IMR-90 (cell line): ENCODE results near the gene CCDC175. TPM values are rescaled to one million over a fixed set of nuclear protein-coding genes. Genes with fewer than 3 reads are reported as not detected.

ENCODE experiments used
- ATAC-seq: fragments of 200-7000 bp; cut with Tn5 transposase; 2 replicates; pipeline ENCODE4 v1.9.1; 2020; ENCODE audit warnings: low read depth, mild to moderate bottlenecking, moderate library complexity
- BruUV-seq: library from RNA; stranded (reverse); fragments of 400-500 nt; replicated peaks from 2 replicates; lab custom pipeline; 2021; lab: Mats Ljungman, UMichigan
- CTCF ChIA-PET: fragments of 300-600 bp; formaldehyde crosslinking; extraction: SDS; loops from one replicate; lab custom pipeline; 2021; ENCODE audit warnings: antibody characterized with exemption; lab: Yijun Ruan, JAX
- POLR2A ChIA-PET: fragments of 300-600 bp; sonication (Branson Sonifier 250); formaldehyde crosslinking; loops from one replicate; lab custom pipeline; 2022; ENCODE audit warnings: antibody characterized with exemption; ENCODE audit not compliant: unreplicated experiment; lab: Charles Lee
- DNase-seq: peaks from one replicate; pipeline ENCODE4 v3.0.0; 2013
- H2AFZ ChIP-seq: replicated peaks from 2 replicates; pipeline ENCODE3; 2013; ENCODE audit warnings: low read length, mild to moderate bottlenecking; ENCODE audit not compliant: poor library complexity
- H2AK5ac ChIP-seq: 2 replicates; pipeline ENCODE4 v1.6.1; 2013; ENCODE audit warnings: low read depth, low read length, inconsistent platforms
- H2AK9ac ChIP-seq: replicated peaks from 2 replicates; pipeline ENCODE3; 2013; ENCODE audit warnings: mild to moderate bottlenecking, low read depth, low read length, moderate library complexity; ENCODE audit not compliant: poor library complexity
- H2BK120ac ChIP-seq: 2 replicates; pipeline ENCODE4 v1.6.1; 2013; ENCODE audit warnings: low read depth, low read length, inconsistent platforms
- H2BK15ac ChIP-seq: 3 replicates; pipeline ENCODE4 v1.6.1; 2013; ENCODE audit warnings: low read depth, low read length, inconsistent platforms
- H2BK20ac ChIP-seq: 2 replicates; pipeline ENCODE4 v1.6.1; 2013; ENCODE audit warnings: low read depth, mild to moderate bottlenecking, inconsistent platforms, low read length, moderate library complexity
- H2BK5ac ChIP-seq: 2 replicates; pipeline ENCODE4 v1.6.1; 2013; ENCODE audit warnings: mild to moderate bottlenecking, low read depth, low read length, inconsistent platforms; ENCODE audit not compliant: poor library complexity, severe bottlenecking
- H3K14ac ChIP-seq: replicated peaks from 2 replicates; pipeline ENCODE4 v1.6.1; 2013; ENCODE audit warnings: low read depth, low read length, inconsistent platforms
- H3K18ac ChIP-seq: 2 replicates; pipeline ENCODE4 v1.6.1; 2013; ENCODE audit warnings: low read depth, low read length, control low read depth
- H3K23ac ChIP-seq: 2 replicates; pipeline ENCODE4 v1.6.1; 2013; ENCODE audit warnings: low read depth, low read length, inconsistent platforms
- H3K27ac ChIP-seq: 2 replicates; pipeline ENCODE4 v1.5.1; 2013; ENCODE audit warnings: mild to moderate bottlenecking, control low read depth, low read length; ENCODE audit not compliant: insufficient read depth
- H3K27me3 ChIP-seq: 2 replicates; pipeline ENCODE4 v1.6.1; 2013; ENCODE audit warnings: low read length; ENCODE audit not compliant: control insufficient read depth, insufficient read depth
- H3K36me3 ChIP-seq: 2 replicates; pipeline ENCODE4 v1.6.1; 2013; ENCODE audit warnings: low read length, mixed read lengths; ENCODE audit not compliant: control insufficient read depth, insufficient read depth
- H3K4ac ChIP-seq: 2 replicates; pipeline ENCODE4 v1.6.1; 2013; ENCODE audit warnings: low read depth, low read length, inconsistent platforms
- H3K4me1 ChIP-seq: 2 replicates; pipeline ENCODE4 v1.6.1; 2013; ENCODE audit warnings: low read length, mixed read lengths; ENCODE audit not compliant: control insufficient read depth, insufficient read depth
- H3K4me2 ChIP-seq: 2 replicates; pipeline ENCODE4 v1.6.1; 2013; ENCODE audit warnings: low read depth, mild to moderate bottlenecking, control low read depth, low read length, moderate library complexity
- H3K4me3 ChIP-seq: 2 replicates; pipeline ENCODE4 v1.5.1; 2013; ENCODE audit warnings: low read depth, mild to moderate bottlenecking, control low read depth, low read length, moderate library complexity; ENCODE audit not compliant: insufficient read depth
- H3K56ac ChIP-seq: 2 replicates; pipeline ENCODE4 v1.6.1; 2013; ENCODE audit warnings: low read length, inconsistent platforms; ENCODE audit not compliant: insufficient read depth; ENCODE audit errors: extremely low read depth
- H3K79me1 ChIP-seq, 2 experiments: 2 replicates each; pipeline ENCODE4 v1.6.1; 2013; ENCODE audit warnings: low read length in 2 of 2, inconsistent platforms in 1 of 2, low read depth in 1 of 2
- H3K9ac ChIP-seq: 2 replicates; pipeline ENCODE4 v1.6.1; 2013; ENCODE audit warnings: low read depth, low read length, control low read depth
- H3K9me1 ChIP-seq: 2 replicates; pipeline ENCODE4 v1.6.1; 2013; ENCODE audit warnings: low read length, inconsistent platforms; ENCODE audit not compliant: insufficient read depth
- H3K9me3 ChIP-seq: 2 replicates; pipeline ENCODE4 v1.6.1; 2013; ENCODE audit warnings: low read length; ENCODE audit not compliant: control insufficient read depth, insufficient read depth
- H4K20me1 ChIP-seq: 2 replicates; pipeline ENCODE4 v1.6.1; 2013; ENCODE audit warnings: low read length, inconsistent platforms; ENCODE audit not compliant: insufficient read depth
- H4K5ac ChIP-seq: 2 replicates; pipeline ENCODE4 v1.6.1; 2013; ENCODE audit warnings: mild to moderate bottlenecking, low read depth, low read length, control low read depth
- H4K8ac ChIP-seq, 2 experiments: 2 replicates each; pipeline ENCODE4 v1.6.1; 2013; ENCODE audit warnings: low read depth in 2 of 2, low read length in 2 of 2, control low read depth in 1 of 2, inconsistent platforms in 1 of 2
- H4K91ac ChIP-seq: 2 replicates; pipeline ENCODE4 v1.6.1; 2013; ENCODE audit warnings: low read depth, low read length, inconsistent platforms; ENCODE audit not compliant: insufficient read depth
- BHLHE40 ChIP-seq: fragments of 150-350 bp; IDR thresholded peaks from 2 replicates; pipeline ENCODE4 v1.6.1; 2016; ENCODE audit warnings: mild to moderate bottlenecking, low read depth, low read length
- CEBPB ChIP-seq: IDR thresholded peaks from 2 replicates; pipeline ENCODE4 v1.6.1; 2012; ENCODE audit warnings: low read depth, low read length, improper control_type of control experiment
- CHD1 ChIP-seq: IDR thresholded peaks from 2 replicates; pipeline ENCODE4 v1.6.1; 2012; ENCODE audit warnings: low read depth, low read length, improper control_type of control experiment
- NFE2L2 ChIP-seq: fragments of 150-350 bp; IDR thresholded peaks from 2 replicates; pipeline ENCODE4 v1.6.1; 2016; ENCODE audit warnings: low read depth, mild to moderate bottlenecking, low read length
- POLR2A ChIP-seq: IDR thresholded peaks from 2 replicates; pipeline ENCODE4 v1.6.1; 2012; ENCODE audit warnings: mild to moderate bottlenecking, low read depth, low read length
- WGBS, 2 experiments: methylation state at CpG; one replicate each; pipeline versions ENCODE4 v1.1.5 to v1.1.7; 2013; ENCODE audit warnings: missing lambda C conversion rate in 2 of 2; ENCODE audit not compliant: insufficient read length in 1 of 2; ENCODE audit errors: extremely low coverage in 2 of 2; 5-methylcytosine and 5-hydroxymethylcytosine counted together
- dilution Hi-C: fragments of 300-500 bp; cut with HindIII; formaldehyde crosslinking; loops from one replicate; pipeline ENCODE4 v1.14.3; 2018; ENCODE audit warnings: low sequenced_read_pairs; ENCODE audit not compliant: unreplicated experiment
- in situ Hi-C: fragments of 300-500 bp; cut with MboI; formaldehyde crosslinking; loops from 3 replicates; pipeline ENCODE4 v1.14.3; 2019; ENCODE audit warnings: low sequenced_read_pairs, inconsistent platforms, mixed read lengths
- intact Hi-C: fragments of 100-400 bp; cut with micrococcal nuclease; formaldehyde crosslinking; loops from 2 replicates; pipeline ENCODE4 v1.10.0; 2022
- polyA plus RNA-seq, 3 experiments: library from polyadenylated mRNA; depleted of rRNA; stranded (reverse); fragments of >200 nt; gene quantifications; 2 replicates each; pipeline ENCODE4 v1.2.3, GENCODE V29; 2012; ENCODE audit warnings: low replicate concordance in 1 of 3
- total RNA-seq: library from RNA; depleted of rRNA; stranded (reverse); fragments of >200 nt; gene quantifications from 2 replicates; pipeline ENCODE4 v1.2.3, GENCODE V29; 2012
- TF ChIP-seq, protein P1 (sequence below): fragments of 150-350 bp; IDR thresholded peaks from 2 replicates; pipeline ENCODE4 v1.6.1; 2017; ENCODE audit warnings: mild to moderate bottlenecking, antibody characterized with exemption, low read length, low read depth
- TF ChIP-seq, protein P2 (sequence below): conservative IDR thresholded peaks from 2 replicates; pipeline ENCODE4 v1.5.1; 2012; ENCODE audit warnings: mild to moderate bottlenecking, low read depth, low read length, improper control_type of control experiment

CCDC175 gene
- total and polyA plus RNA-seq, 2 of the 4 experiments (the other 2 are of a cell fraction), result not detected

DNA sequence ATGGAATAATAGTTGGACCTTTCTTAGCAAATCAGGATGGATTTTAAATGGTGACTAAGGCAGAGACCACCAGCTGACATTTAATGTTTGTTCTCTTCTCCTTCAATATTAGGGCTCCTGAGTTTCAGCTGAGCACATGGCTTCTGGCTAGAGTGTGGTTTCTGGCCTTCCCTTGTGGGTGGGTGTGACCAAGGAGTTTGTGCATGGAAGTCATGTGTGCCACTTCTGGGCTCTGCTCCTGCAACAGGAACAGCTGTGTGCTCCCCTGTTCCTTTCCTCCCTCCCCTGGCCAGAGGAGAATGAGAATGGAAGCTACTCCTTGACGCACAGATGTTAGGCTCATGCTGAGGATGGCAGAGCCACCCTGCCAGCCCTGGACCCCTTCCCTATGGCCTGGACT lies 44.2 kb downstream of the CCDC175 start:
- intact Hi-C loops, result no loop called here
- in situ Hi-C loops, result no loop called here
- Histone ChIP-seq H3K23ac (no peak overlapping the region), H2BK15ac (no peak overlapping the region), H3K56ac (no peak overlapping the region), H3K4me3 (no peak overlapping the region), H2AFZ (no peak overlapping the region), H4K91ac (no peak overlapping the region), H3K36me3 (no peaks in the 10 kb centered on the region), H2BK120ac (no peak overlapping the region), H3K4ac (no peak overlapping the region), H3K27me3 (no peaks in the 10 kb centered on the region), H2AK5ac (0 out of 2 replicates have a peak overlapping the region, but pooled peaks have one; percentile 15), H3K18ac (no peak overlapping the region), H2BK5ac (no peak overlapping the region), H3K4me2 (no peak overlapping the region), H3K4me1 (peaks cover 10% of the 10 kb centered on the region), H3K27ac (no peak overlapping the region), H4K5ac (no peak overlapping the region), H3K79me1 (no peaks in the 10 kb centered on the region), H3K14ac (no peak overlapping the region), H2BK20ac (no peak overlapping the region), H3K9me1 (peaks cover 7% of the 10 kb centered on the region; the same call in 1 of the 2 replicates), H2AK9ac (peak overlapping the region; percentile 7), H3K9me3 (no peaks in the 10 kb centered on the region), H3K9ac (no peak overlapping the region), H4K20me1 (no peaks in the 10 kb centered on the region), H4K8ac (no peak overlapping the region)
- ChIA-PET POLR2A (no interaction called here), CTCF (no interaction called here)
- BruUV-seq, result no TSS peak
- DNase-seq (no peak), ATAC-seq (no peak)
- no CpG with 5 or more reads among the region's 1 CpG for WGBS, 2 experiments
- dilution Hi-C loops, result no loop called here
- TF ChIP-seq CEBPB (no peak), BHLHE40 (no peak), POLR2A (no peak), CHD1 (no peak), NFE2L2 (no peak)
- TF ChIP-seq, protein P1, sequence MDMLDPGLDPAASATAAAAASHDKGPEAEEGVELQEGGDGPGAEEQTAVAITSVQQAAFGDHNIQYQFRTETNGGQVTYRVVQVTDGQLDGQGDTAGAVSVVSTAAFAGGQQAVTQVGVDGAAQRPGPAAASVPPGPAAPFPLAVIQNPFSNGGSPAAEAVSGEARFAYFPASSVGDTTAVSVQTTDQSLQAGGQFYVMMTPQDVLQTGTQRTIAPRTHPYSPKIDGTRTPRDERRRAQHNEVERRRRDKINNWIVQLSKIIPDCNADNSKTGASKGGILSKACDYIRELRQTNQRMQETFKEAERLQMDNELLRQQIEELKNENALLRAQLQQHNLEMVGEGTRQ, result no peak
- TF ChIP-seq, protein P2, sequence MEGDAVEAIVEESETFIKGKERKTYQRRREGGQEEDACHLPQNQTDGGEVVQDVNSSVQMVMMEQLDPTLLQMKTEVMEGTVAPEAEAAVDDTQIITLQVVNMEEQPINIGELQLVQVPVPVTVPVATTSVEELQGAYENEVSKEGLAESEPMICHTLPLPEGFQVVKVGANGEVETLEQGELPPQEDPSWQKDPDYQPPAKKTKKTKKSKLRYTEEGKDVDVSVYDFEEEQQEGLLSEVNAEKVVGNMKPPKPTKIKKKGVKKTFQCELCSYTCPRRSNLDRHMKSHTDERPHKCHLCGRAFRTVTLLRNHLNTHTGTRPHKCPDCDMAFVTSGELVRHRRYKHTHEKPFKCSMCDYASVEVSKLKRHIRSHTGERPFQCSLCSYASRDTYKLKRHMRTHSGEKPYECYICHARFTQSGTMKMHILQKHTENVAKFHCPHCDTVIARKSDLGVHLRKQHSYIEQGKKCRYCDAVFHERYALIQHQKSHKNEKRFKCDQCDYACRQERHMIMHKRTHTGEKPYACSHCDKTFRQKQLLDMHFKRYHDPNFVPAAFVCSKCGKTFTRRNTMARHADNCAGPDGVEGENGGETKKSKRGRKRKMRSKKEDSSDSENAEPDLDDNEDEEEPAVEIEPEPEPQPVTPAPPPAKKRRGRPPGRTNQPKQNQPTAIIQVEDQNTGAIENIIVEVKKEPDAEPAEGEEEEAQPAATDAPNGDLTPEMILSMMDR, result no peak
